NCI-H748 treated with DMSO at 0.1 percent for 48 hours (cell line): ENCODE measurements around the gene DMAP1.

ENCODE experiments used
- DNase-seq: peaks from one replicate; lab custom pipeline; 2025; lab: John Stamatoyannopoulos, UW

DMAP1 gene

GRCh38 chr1:44228218-44228617 is 14.9 kb downstream of the DMAP1 start:
- no peak for DNase-seq

GRCh38 chr1:44229435-44230167 is 16.3 kb downstream of the DMAP1 start:
- DNase-seq = no peak

GRCh38 chr1:44230796-44231195 is 17.5 kb downstream of the DMAP1 start:
- DNase-seq = no peak

GRCh38 chr1:44233593-44233992 is 20.3 kb downstream of the DMAP1 start:
- DNase-seq = no peak

- DNase-seq = peak; percentile 33
Measured at GRCh38 chr1:44235808-44236207, 22.5 kb downstream of the DMAP1 start.

GRCh38 chr1:44236490-44237272 is 23.4 kb downstream of the DMAP1 start:
- no peak for DNase-seq

GRCh38 chr1:44237721-44238457 is 24.6 kb downstream of the DMAP1 start:
- DNase-seq = peak; percentile 16

GRCh38 chr1:44238660-44239059 is 25.4 kb downstream of the DMAP1 start:
- no peak for DNase-seq

- no peak for DNase-seq
Measured at GRCh38 chr1:44239331-44239960, 26.2 kb downstream of the DMAP1 start.

- DNase-seq = no peak
Measured at GRCh38 chr1:44239961-44240371, 26.7 kb downstream of the DMAP1 start.

- no peak for DNase-seq
Measured at GRCh38 chr1:44240802-44241671, 27.8 kb downstream of the DMAP1 start.

GRCh38 chr1:44242746-44243145 is 29.5 kb downstream of the DMAP1 start:
- no peak for DNase-seq

- no peak for DNase-seq
Measured at GRCh38 chr1:44243782-44244495, 30.7 kb downstream of the DMAP1 start.

- no peak for DNase-seq
Measured at GRCh38 chr1:44244986-44245385, 31.7 kb downstream of the DMAP1 start.

GRCh38 chr1:44246806-44247205 is 33.5 kb downstream of the DMAP1 start:
- DNase-seq = no peak

- no peak for DNase-seq
Measured at GRCh38 chr1:44249543-44249942, 36.3 kb downstream of the DMAP1 start.

GRCh38 chr1:44250068-44250781 is 37.0 kb downstream of the DMAP1 start:
- no peak for DNase-seq

- no peak for DNase-seq
Measured at GRCh38 chr1:44251486-44251885, 38.2 kb downstream of the DMAP1 start.

- DNase-seq = no peak
Measured at GRCh38 chr1:44251989-44252671, 38.9 kb downstream of the DMAP1 start.
